Body of pancreas (tissue), 4 donors: ENCODE data around the gene LRRC45. TPM values are rescaled to one million over a fixed set of nuclear protein-coding genes. Genes with fewer than 3 reads are reported as not detected.
A peak's percentile ranks its signal among the peaks of the same experiment; 100 is the strongest.
"Not testable (repeated sequence)": the region's sequence is repeated elsewhere in the genome, so short reads cannot be mapped to it uniquely, and the experiment has no call there.

Experiments used
- ATAC-seq: fragments of 150-250 bp; one replicate; pipeline ENCODE4 v1.9.1; 2016
- DNase-seq, 4 donors: peaks; one replicate each; pipeline ENCODE4 v3.0.0-alpha.2; 2019
- H3K27ac ChIP-seq, 4 donors: fragments of 200-600 bp; sonication (generic); 1 replicate in 3 of 4; 2 replicates in 1 of 4; pipeline versions ENCODE4 v1.5.1 to v1.6.1; 2016 to 2019; ENCODE audit warnings: mild to moderate bottlenecking in 1 of 4, mixed read lengths in 1 of 4, moderate library complexity in 1 of 4
- H3K27me3 ChIP-seq, 2 donors: fragments of 200-600 bp; sonication (generic); one replicate each; pipeline ENCODE4 v1.6.0; 2016; ENCODE audit warnings: mild to moderate bottlenecking in 1 of 2
- H3K36me3 ChIP-seq, 2 donors: fragments of 200-600 bp; sonication (generic); replicated peaks in 1 of 2; 2 replicates each; pipeline ENCODE4 v1.5.1; 2016; ENCODE audit warnings: low read depth in 2 of 2; ENCODE audit not compliant: insufficient read depth in 1 of 2
- H3K4me1 ChIP-seq: fragments of 200-600 bp; sonication (generic); one replicate; pipeline ENCODE4 v1.6.0; 2016
- H3K4me3 ChIP-seq, 2 donors: fragments of 200-600 bp; sonication (generic); 1 replicate in 1 of 2; 2 replicates in 1 of 2; pipeline ENCODE4 v1.5.1; 2016 to 2019
- H3K9me3 ChIP-seq, 3 donors: fragments of 200-600 bp; sonication (generic); 1 replicate in 2 of 3; 2 replicates in 1 of 3; pipeline ENCODE4 v1.5.1; 2016
- POLR2A ChIP-seq, 3 donors: fragments of 450-650 bp; IDR thresholded peaks; one replicate each; pipeline ENCODE4 v1.6.1; 2016; ENCODE audit warnings: antibody characterized with exemption in 3 of 3, mild to moderate bottlenecking in 2 of 3
- WGBS, 2 donors: methylation state at CpG; one replicate each; pipeline ENCODE4 v1.1.5; 2017; 5-methylcytosine and 5-hydroxymethylcytosine counted together
- intact Hi-C: fragments of 100-400 bp; cut with DNase I; formaldehyde crosslinking; loops from one replicate; pipeline ENCODE4 v1.15.1; 2023
- total RNA-seq, 2 donors: library from RNA; depleted of rRNA; stranded (reverse); fragments of >200 nt; gene quantifications; one replicate each; pipeline ENCODE4 v1.1.0, GENCODE V29; 2016
- TF ChIP-seq, protein P1 (sequence below), 7 experiments: fragments of 450-650 bp in 4 of 7; fragments of 200-600 bp in 3 of 7; sonication (generic) in 3 of 7; IDR thresholded peaks; one replicate each; pipeline ENCODE4 v1.5.1; 2016 to 2019; ENCODE audit warnings: antibody characterized with exemption in 7 of 7

The LRRC45 gene
- total RNA-seq, 2 donors from 2014 or later = 8.0 to 36.3 TPM

DNA sequence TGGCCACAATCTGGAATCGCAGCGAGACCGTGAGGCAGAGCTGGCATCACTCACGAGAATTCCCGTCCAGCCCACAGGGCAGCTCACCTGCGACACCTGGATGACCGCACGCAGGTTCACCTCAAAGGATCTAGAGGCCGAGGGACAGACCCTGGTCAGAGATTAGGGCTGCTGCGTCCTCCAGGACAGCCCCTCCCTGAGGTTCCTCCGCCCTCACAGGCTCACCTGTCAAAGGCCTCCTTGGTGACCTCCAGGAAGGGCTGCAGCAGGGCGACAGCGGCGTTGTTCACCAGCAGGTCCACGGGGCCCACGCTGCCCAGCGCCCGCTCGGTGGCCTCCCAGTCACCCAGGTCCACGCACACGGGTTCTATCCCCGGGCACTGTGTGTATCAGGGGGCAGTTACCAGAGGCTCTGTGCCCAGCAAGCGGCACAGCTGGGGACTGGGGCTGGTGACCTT is 13.6 kb downstream of the LRRC45 start:
- intact Hi-C loops = no loop called here
- peaks cover 37% of the 10 kb centered on the region for H3K4me1 ChIP-seq
- no peaks in the 10 kb centered on the region for H3K9me3 ChIP-seq
- peak overlapping the region; percentile 94 to 100 (median 96) for H3K27ac ChIP-seq
- peak overlapping the region; percentile 52 to 68 for H3K4me3 ChIP-seq
- TF ChIP-seq POLR2A (IDR thresholded peaks at IDR 0.05) = no peak
- DNase-seq (peak in 1 of 4 donors; percentile 32), ATAC-seq (peak; percentile 1)
- H3K36me3 ChIP-seq = no peaks in the 10 kb centered on the region
- no peaks in the 10 kb centered on the region for H3K27me3 ChIP-seq
- 6 to 20% methylated on average over 1 to 23 of the region's 23 CpGs for WGBS, 2 donors

DNA sequence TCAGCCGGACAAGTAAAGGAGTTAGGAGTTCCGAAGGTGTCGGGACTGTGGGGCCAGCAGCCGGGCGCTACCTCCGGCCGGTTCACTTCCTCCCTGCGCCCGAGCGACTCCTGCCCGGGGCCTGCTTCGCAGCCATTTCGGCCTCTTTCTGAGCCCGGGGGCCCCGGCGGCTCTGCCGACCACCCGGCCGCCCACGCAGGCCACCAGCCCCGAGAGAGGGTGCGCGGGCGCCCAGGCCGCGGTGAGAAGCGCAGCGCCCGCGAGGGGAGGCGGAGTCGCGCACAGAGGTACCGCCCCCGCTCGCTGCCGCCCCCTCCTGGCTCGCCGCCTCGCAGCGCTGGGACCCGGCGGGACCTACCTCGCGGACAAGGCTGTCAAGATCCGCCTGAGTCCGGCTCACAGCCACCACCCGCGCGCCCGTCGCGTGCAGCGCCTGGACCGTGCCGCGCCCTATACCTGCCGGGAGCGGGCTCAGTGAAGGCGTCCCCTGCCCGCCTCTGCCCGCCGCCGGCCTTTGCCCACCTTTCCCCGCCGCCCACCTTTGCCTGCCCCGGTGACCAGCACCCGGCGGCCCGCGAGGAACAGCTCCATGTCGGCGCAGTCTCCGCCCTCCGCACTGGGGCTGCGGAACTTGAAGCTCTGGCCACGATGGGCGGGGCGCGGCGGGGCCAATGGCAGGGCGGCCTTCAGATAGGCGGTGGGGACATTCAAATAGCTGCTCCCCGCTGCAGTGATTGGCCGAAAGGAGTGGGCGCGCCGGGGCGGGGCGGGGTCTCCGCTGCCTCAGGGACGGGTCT is 14.2 kb downstream of the LRRC45 start, which contains the start of gene DCXR:
Gene DCXR, minus strand, starts transcription at position 606 of the 797 bp plus-strand sequence. Its CDS starts 15 bp downstream, at position 591.
- H3K36me3 ChIP-seq = no peaks in the 10 kb centered on the region
- peaks cover 32% of the 10 kb centered on the region for H3K4me1 ChIP-seq
- intact Hi-C loops = no loop called here
- H3K27me3 ChIP-seq = no peaks in the 10 kb centered on the region
- ATAC-seq = peak; percentile 95
- peak within 1 kb of the TSS; percentile 52 to 68 for H3K4me3 ChIP-seq
- TF ChIP-seq POLR2A (IDR thresholded peaks at IDR 0.05) = peak; percentile 92 to 94 (median 93)
- TF ChIP-seq, protein P1, sequence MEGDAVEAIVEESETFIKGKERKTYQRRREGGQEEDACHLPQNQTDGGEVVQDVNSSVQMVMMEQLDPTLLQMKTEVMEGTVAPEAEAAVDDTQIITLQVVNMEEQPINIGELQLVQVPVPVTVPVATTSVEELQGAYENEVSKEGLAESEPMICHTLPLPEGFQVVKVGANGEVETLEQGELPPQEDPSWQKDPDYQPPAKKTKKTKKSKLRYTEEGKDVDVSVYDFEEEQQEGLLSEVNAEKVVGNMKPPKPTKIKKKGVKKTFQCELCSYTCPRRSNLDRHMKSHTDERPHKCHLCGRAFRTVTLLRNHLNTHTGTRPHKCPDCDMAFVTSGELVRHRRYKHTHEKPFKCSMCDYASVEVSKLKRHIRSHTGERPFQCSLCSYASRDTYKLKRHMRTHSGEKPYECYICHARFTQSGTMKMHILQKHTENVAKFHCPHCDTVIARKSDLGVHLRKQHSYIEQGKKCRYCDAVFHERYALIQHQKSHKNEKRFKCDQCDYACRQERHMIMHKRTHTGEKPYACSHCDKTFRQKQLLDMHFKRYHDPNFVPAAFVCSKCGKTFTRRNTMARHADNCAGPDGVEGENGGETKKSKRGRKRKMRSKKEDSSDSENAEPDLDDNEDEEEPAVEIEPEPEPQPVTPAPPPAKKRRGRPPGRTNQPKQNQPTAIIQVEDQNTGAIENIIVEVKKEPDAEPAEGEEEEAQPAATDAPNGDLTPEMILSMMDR (IDR thresholded peaks at IDR 0.05) = peak; percentile 59 to 90 (median 70)
- WGBS, 2 donors = 0% methylated on average over 32 to 89 of the region's 92 CpGs
- DNase-seq = peak; percentile 97 to 98 (median 98)
- peak within 1 kb of the TSS; percentile 94 to 100 (median 96) for H3K27ac ChIP-seq
- no peaks in the 10 kb centered on the region for H3K9me3 ChIP-seq

DNA sequence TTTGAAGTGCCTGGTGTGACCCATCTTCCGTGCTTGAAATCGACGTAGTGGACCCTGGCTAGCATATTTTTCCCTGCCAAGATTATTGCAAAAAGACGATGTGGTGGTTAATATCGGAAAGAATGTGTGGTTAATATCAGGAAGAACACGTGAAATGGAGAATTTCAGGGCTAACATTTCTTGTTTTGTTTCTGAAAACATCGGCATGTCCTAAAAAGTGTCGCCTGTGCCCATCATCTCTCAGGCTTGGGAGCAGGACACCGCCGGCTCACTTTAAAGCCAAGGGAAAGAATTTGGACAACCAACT is 14.7 kb downstream of the LRRC45 start:
- ATAC-seq (no peak), DNase-seq (no peak)
- no peaks in the 10 kb centered on the region for H3K27me3 ChIP-seq
- no peaks in the 10 kb centered on the region for H3K9me3 ChIP-seq
- 1 to 2% methylated on average over 10 of the region's 10 CpGs for WGBS, 2 donors
- intact Hi-C loops = no loop called here
- no peak overlapping the region for H3K4me3 ChIP-seq
- peaks cover 30% of the 10 kb centered on the region for H3K4me1 ChIP-seq
- H3K36me3 ChIP-seq = no peaks in the 10 kb centered on the region
- TF ChIP-seq, protein P1 (IDR thresholded peaks at IDR 0.05) = no peak
- no peak for TF ChIP-seq POLR2A (IDR thresholded peaks at IDR 0.05)
- H3K27ac ChIP-seq = peak overlapping the region; percentile 94 to 100 (median 96)

DNA sequence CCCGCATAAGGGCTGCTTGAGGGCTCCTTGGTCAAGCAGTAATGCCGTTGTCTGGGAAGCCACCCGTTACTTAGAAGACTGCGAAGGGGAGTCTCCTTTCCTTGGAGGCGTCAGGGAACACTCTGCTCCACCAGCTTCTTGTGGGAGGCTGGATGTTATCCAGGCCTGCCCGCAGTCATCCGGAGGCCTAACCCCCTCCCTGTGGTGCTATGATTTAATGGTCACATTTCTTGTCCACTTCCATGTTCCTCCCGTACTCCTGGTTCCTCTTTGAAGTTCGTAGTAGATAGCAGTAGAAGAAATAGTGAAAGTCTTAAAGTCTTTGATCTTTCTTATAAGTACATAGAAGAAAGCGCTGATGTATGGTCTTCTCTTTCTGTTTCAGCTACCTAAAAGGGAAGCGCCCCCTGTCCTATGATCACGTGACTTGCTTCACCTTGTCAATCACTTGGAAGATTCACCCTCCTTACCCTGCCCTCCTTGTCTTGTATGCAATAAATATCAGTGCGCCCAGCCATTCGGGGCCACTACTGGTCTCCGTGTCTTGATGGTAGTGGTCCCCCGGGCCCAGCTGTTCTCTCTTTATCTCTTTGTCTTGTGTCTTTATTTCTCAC is 15.8 kb downstream of the LRRC45 start:
- H3K36me3 ChIP-seq, DNase-seq, H3K27ac ChIP-seq, H3K9me3 ChIP-seq, ATAC-seq, H3K4me3 ChIP-seq, H3K27me3 ChIP-seq, intact Hi-C loops: not testable (repeated sequence)
- WGBS, 2 donors = 86 to 90% methylated on average over 16 of the region's 16 CpGs
- peaks cover 30% of the 10 kb centered on the region for H3K4me1 ChIP-seq

DNA sequence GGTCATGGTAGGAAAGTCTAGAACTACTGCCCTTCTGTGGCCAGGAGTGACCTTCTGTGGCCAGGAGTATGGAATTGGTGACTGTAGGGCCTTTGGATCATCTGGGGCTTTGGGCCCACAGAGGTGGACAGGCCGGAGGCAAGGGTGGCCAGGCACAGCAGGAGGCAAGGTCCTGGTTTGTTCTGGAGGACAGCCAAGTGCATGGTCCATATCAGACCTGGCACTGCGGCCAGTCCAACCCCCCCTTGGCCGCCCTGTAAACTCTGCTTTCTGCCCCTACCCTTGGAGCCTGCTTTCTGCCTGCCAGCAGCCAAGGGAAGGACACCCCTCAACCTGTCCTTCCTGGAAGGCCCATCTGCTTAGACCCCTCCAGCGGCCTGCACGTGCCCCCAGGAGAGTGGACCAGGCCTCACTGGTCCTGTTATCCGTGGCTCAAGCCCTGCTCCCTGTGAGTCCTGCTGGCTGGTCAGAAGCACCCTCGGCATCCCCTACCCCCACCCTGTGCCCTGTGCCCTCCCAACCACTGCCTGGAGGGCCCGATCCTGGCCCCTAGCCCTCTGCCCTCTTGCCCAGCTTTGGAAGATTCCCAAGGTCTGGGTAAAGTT is 16.7 kb downstream of the LRRC45 start:
- H3K9me3 ChIP-seq = no peaks in the 10 kb centered on the region
- 59 to 71% methylated on average over 2 to 8 of the region's 8 CpGs for WGBS, 2 donors
- peaks cover 30% of the 10 kb centered on the region for H3K4me1 ChIP-seq
- intact Hi-C loops = no loop called here
- H3K27ac ChIP-seq = no peak overlapping the region
- peak in 1 of 4 donors; percentile 54 for DNase-seq
- H3K4me3 ChIP-seq = no peak overlapping the region
- H3K27me3 ChIP-seq = no peaks in the 10 kb centered on the region
- TF ChIP-seq, protein P1 (IDR thresholded peaks at IDR 0.05) = no peak
- no peak for TF ChIP-seq POLR2A (IDR thresholded peaks at IDR 0.05)
- no peaks in the 10 kb centered on the region for H3K36me3 ChIP-seq
- no peak for ATAC-seq
